Superior temporal gyrus (tissue), 1 donor: ENCODE results near the gene YARS1.
A peak's percentile ranks its signal among the peaks of the same experiment; 100 is the strongest.
"Not testable (repeated sequence)": the region's sequence is repeated elsewhere in the genome, so short reads cannot be mapped to it uniquely, and the experiment has no call there.

Experiments
- DNase-seq: peaks from one replicate; pipeline ENCODE4 v3.0.0-alpha.2; 2016; ENCODE audit errors: extremely low spot score

YARS1 gene

DNA sequence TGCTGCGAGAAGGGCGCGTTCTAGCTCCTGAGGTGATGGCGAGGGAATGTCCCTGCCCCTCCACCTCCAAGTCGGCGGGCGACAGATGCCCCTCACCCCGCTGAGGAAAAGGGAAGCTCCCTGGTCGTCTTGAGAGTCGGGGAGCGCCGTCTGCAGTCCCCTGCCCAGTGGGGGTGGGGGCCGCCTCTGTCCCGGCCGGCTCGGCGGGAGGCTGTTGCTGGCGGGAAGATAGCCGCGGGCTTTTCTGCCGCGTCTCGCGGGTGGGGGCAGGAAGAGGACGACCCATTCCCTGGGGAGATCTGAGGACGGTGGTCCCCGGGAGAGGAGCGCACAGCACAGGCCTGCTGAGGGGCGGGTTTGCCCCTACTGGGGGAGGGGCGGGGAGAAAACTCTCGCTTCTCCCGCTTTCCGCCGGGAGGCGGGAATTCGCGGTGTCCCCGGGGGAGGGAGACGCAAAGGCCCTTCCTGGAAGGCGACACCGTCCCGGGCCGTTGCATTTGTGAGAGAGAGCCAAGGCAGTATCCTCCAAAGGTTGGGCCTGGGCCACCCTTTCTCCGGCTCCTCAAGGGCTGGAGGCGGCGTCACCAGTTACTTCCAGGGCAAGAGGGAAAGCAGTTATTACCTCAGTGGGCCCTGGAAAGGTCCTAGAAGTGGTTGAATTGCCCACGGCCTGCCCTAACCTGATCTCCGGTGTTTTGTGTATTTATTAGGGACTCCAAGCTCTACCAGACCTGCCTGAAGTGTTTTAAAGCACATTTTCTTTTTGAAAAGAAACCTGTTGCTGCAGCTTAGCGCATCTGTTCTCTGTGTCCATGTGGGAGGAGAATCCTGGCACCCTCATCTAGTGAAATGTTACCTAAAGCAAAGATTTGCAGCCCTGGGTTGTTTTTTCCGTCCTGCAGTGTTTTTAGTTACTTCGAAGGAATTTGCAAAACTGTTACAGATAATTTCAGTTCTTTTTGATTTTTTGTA, 943 bp upstream of the YARS1 start:
- peak; percentile 61 for DNase-seq

- no peak for DNase-seq
Observed at GRCh38 chr1:32816676-32817158, 441 bp downstream of the YARS1 start.

- no peak for DNase-seq
Observed at GRCh38 chr1:32813941-32814739, 3.0 kb downstream of the YARS1 start.

DNA sequence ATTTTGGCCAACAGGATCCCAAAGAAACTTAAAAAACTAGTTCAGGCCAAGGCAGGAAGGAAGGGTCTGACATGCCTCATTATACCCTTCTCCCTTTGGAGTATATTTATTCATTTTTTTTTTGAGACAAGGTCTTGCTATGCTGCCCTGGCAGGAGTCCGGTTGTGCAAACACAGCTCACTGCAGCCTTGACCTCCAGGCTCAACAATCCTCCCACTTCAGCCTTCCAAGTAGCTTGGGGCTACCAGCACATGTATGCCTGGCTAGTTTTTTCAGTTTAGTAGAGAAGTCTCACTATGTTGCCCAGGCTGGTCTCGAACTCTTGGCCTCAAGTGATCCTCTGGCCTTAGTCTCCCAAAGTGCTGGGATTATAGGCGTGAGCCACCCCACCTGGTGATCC, 5.2 kb downstream of the YARS1 start:
- no peak for DNase-seq

DNA sequence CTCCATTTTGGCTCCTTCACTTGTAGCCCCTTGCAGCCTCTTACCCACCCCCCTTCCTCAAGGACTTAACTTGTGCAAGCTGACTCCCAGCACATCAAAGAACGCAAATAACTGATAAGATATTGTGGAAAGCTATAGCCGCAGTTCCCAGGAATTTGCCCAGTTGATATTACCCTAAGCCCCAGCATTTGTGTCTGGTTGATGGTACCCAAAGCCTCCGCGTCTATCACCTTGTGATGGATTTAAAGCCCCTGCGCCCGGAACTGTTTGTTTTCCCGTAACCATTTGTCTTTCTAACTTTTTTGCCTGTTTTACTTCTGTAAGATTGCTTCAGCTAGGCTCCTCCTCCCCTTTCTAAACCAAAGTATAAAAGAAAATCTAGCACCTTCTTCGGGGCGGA, 5.9 kb downstream of the YARS1 start:
- no peak for DNase-seq

DNA sequence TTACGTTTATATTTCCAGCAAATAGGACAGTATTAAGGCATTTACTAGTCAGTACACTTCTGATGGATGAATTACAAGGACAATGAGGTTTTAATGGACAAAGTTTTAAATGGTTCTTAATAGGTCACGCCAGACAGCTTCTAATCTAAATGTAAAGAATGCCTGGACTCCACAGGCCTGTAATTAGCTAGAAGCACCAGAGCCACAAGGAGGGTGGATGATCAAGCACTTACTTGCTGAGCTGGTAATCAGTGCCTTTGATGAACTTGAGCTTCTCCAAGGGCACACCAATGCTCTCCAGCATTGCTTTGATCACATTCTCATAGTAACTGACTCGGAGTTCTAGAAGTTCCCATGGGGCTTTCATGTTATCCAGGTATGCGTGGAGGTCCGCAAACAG, 6.8 kb downstream of the YARS1 start:
- DNase-seq, result no peak

- DNase-seq, result no peak
Observed at GRCh38 chr1:32808580-32808979, 8.6 kb downstream of the YARS1 start.

DNA sequence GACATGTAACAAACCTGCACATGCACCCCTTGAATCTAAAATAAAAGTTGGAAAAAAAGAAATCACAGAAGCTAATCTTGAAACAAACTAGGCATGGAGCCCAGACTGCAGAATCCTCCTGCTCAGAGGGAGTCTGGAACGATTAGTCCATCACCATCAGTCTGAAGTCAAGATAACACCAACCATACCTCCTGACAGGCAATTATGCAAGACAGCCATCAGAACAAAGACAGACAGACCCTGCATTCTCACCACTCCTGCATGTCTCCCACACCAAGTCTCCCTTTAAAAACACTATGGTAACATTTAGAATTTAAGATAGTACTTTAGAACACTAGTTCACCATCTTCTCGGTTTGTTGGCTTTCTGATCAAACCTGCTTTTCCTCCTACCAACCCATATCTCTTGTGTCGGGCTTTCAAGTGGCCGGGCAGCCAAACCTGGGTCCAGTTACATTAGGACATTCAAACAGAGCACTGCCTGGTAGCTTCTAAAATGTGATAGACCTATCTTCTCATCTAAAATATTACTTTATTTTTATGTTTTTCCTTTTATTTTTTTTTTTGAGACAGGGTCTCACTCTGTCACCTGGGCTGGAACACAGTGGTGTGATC, 10.1 kb downstream of the YARS1 start:
- DNase-seq, result no peak

DNA sequence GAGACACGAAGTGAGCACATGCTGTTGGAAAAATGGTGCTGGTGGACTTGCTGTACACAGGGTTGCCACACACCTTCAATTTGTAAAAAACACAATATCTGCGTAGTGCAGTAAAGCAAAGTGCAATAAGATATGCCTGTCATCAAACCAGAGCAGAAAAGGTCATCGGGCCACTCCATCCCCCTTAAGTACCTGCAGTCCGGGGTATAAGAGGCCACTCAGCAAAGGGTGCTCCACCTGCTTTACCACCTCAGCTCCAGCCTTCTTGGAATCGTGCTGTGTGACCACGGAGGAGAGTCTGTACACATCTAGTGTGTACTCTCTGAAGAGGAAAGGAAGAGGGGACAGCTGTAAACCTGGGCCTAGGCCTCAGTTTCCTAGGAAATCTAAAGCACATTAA, 10.9 kb downstream of the YARS1 start:
- DNase-seq, result no peak

- DNase-seq, result not testable (repeated sequence)
Observed at GRCh38 chr1:32804460-32804859, 12.7 kb downstream of the YARS1 start.

DNA sequence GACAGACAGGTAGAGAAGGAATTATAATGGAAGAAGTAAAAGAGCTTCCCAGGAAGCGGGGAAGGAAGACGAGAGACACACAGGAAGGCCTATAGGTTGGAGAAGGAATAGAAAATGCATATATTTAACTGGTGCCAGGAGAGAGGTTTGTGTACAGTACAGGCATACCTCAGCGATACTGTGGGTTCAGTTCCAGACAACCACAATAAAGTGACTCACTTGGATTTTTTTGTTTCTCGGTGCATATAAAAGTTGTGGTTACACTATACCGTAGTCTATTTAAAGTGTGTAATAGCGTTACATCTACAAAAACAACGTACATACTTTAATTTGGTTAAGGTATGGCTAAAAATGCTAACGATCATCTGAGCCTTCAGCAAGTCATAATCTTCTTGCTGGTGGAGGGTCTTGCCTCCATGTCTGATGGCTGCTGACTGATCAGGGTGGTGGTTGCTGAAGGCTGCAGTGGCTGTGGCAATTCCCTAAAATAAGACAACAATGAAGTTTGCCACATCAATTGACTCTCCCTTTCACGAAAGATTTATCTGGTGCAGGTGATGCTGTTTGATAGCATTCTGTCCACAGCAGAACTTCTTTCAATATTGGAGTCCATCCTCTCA, 16.0 kb downstream of the YARS1 start:
- no peak for DNase-seq

GRCh38 chr1:32798679-32799416, 18.3 kb downstream of the YARS1 start:
- DNase-seq, result no peak

- DNase-seq, result no peak
Observed at GRCh38 chr1:32798191-32798590, 19.0 kb downstream of the YARS1 start.

GRCh38 chr1:32797456-32797855, 19.7 kb downstream of the YARS1 start:
- DNase-seq, result no peak

- DNase-seq, result not testable (repeated sequence)
Observed at GRCh38 chr1:32795763-32796162, 21.4 kb downstream of the YARS1 start.

DNA sequence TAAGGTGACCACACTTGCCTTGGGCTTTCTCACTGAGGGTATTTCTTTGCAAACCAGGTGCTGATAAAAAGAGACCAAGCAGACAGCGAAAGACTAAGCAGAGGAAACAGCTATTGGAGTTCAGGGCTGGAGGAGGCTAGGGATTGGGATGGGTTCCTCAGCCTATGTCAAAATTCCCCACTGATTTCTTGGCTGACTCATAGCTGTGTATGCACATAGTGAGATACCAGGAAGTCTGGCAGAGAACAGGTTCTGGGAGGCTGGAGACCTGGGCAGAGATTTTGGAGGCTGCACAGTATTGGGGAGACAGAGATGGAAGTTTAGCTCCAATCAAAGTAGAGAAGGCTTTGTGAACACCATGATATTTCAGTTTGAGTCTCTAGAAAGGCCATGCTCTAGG, 25.3 kb downstream of the YARS1 start:
- no peak for DNase-seq

- not testable (repeated sequence) for DNase-seq
Observed at GRCh38 chr1:32789356-32789755, 27.8 kb downstream of the YARS1 start.

- peak; percentile 32 for DNase-seq
Observed at GRCh38 chr1:32786856-32787255, 30.3 kb downstream of the YARS1 start.

DNA sequence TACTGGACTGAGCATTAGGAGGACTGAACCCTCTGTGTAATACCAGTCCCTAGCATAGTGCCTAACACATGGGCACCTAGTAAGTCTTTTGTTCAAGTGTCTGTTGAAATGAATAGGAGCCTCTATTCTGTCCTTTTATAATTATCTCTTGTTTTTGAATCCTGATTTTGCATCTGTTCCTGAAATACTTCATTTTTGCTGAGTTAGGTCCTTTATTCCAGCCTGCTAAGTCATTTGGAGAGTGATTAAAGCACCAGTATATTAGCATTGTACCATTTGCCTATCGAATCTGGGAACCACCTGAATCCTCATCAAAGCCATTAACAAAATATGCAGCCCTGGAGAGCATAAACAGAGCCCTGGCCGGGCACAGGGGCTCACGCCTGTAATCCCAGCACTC, 32.3 kb downstream of the YARS1 start:
- DNase-seq, result no peak

- no peak for DNase-seq
Observed at GRCh38 chr1:32783851-32784250, 33.3 kb downstream of the YARS1 start.

DNA sequence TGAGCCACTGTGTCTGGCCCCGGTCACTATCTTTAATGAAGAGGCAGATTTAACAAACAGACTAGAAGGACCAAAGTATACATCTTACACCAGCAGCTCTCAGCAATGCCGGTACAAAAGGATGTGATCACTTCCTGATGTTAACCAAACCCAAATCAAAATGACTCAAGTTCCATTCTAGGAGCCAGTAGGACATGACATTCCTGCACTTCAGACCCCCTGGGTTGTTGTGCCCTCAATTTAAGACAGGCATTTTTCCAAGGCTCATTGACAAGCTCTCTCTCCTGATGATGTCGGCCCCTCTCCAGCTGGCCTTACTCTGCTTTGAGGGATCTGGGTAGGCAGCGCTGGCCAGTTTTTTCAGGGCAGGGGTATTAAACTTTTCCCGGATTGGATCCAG, 35.1 kb downstream of the YARS1 start:
- no peak for DNase-seq
